ENCODE results near the gene MACROD1. TPM values are rescaled to one million over a fixed set of nuclear protein-coding genes. Genes with fewer than 3 reads are reported as not detected.

MACROD1 gene
- total RNA-seq, 4 donors from 2014 or later, result 29.2 to 64.6 (median 46.2) TPM

DNA sequence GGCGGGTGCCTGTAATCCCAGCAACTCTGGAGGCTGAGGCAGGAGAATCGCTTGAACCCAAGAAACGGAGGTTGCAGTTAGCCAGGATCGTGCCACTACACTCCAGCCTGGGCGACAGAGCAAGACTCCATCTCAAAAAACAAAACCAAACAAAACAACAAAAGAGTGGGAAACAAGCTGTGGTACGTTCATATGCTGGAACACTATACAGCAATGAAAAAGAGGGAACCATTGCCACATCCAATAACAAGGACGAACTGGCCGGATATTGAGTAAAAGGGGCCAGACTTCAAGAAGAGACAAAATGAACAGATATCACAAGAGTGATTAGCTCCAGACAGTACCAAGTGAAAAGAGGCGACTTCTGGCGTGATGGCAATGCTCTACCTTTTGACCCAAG is 4.9 kb downstream of the MACROD1 start:
- no peak overlapping the region for H3K27ac ChIP-seq
- H3K36me3 ChIP-seq, result no peaks in the 10 kb centered on the region
- DNase-seq (ENCODE audit: low spot score in 2 of 2), result no peak
- no peak overlapping the region for H3K4me3 ChIP-seq
- 98% methylated on average over 10 of the region's 10 CpGs for WGBS
- H3K9me3 ChIP-seq, result no peaks in the 10 kb centered on the region
- TF ChIP-seq POLR2AphosphoS5 (IDR thresholded peaks at IDR 0.05), result no peak
- TF ChIP-seq POLR2A (IDR thresholded peaks at IDR 0.05), result no peak
- no peak for TF ChIP-seq EP300 (IDR thresholded peaks at IDR 0.05)
- TF ChIP-seq, protein P1, sequence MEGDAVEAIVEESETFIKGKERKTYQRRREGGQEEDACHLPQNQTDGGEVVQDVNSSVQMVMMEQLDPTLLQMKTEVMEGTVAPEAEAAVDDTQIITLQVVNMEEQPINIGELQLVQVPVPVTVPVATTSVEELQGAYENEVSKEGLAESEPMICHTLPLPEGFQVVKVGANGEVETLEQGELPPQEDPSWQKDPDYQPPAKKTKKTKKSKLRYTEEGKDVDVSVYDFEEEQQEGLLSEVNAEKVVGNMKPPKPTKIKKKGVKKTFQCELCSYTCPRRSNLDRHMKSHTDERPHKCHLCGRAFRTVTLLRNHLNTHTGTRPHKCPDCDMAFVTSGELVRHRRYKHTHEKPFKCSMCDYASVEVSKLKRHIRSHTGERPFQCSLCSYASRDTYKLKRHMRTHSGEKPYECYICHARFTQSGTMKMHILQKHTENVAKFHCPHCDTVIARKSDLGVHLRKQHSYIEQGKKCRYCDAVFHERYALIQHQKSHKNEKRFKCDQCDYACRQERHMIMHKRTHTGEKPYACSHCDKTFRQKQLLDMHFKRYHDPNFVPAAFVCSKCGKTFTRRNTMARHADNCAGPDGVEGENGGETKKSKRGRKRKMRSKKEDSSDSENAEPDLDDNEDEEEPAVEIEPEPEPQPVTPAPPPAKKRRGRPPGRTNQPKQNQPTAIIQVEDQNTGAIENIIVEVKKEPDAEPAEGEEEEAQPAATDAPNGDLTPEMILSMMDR (IDR thresholded peaks at IDR 0.05), result no peak
- no peaks in the 10 kb centered on the region for H3K27me3 ChIP-seq
- H3K4me1 ChIP-seq, result peaks cover 17% of the 10 kb centered on the region

DNA sequence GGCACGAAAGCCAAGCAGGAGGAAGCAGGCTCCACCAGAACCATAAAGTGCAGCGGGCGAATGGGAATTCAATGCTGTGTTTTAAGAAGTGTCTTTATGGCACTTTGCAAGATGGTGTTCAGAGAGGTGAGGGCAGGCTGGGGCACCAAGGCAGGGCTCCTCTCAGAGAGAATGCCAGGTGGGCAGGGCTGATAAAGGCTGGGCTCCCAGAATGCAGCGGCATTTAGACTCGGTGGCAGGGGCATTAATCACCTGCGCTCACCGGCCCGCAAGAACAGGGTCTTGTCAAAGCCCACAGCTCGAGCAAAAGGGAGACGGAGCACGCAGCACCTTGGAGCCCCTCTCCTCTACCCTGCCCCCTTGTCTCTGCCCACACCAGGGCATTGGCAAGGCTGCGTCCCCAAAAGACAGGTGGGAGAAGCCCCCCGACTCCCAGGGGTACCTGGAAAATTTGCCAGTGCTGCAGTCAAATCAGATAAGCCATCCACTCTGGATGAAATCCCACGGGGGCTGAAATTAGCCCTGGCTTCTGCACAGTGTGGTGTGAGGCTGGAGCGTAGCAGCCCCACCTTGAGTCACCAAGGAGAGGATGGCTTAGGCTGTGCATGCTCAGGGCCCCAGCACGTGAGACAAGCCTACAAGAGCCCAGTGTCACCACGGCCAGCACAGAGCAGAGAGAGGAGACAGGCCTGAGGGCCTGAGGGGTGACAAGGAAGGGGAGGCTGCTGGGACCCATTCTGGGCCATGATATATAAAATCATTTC is 8.1 kb downstream of the MACROD1 start:
- TF ChIP-seq EP300 (IDR thresholded peaks at IDR 0.05) (no peak), POLR2A (IDR thresholded peaks at IDR 0.05) (no peak), POLR2AphosphoS5 (IDR thresholded peaks at IDR 0.05) (no peak)
- TF ChIP-seq, protein P1 (IDR thresholded peaks at IDR 0.05), result no peak
- Histone ChIP-seq H3K27me3 (no peaks in the 10 kb centered on the region), H3K27ac (no peak overlapping the region), H3K36me3 (no peaks in the 10 kb centered on the region), H3K4me1 (peaks cover 2% of the 10 kb centered on the region), H3K4me3 (no peak overlapping the region), H3K9me3 (no peaks in the 10 kb centered on the region)
- DNase-seq (ENCODE audit: low spot score in 2 of 2), result no peak
- 85% methylated on average over 11 of the region's 17 CpGs for WGBS

DNA sequence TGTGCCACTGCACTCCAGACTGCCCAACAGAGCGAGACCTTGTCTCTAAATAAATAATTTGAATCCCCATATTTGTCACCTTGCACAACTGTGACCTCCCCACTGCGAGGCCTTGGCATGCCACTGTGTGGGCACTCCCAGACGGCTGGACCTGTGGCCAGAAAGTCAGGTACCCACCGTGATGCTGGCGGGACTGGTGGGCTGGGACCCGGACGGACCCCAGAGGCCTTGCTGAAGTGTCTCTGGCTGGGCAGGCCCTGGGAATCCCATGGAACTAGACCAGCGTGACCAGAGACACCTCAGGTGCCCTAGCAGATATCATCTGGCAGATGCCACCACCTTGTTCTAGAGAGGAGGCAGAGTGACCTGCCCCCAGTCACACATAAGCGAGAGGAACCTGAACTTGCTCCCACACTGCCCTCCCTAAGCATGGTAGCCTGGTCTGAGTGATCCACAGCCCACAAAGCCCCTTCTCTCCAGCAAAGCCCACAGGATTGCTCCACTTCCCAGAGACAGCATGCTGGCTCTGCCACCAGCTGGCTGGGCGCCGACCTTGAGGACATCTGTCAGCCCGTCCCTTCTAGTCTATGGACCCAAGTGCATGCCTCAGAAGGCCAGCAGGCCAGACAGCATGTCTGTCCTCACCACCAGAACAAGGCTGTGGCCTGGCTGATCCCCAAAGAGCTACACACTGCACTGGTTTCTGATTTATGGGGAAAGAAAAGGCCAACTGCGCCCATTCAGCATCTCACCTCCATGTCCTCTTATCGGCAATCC is 9.5 kb downstream of the MACROD1 start:
- peaks cover 8% of the 10 kb centered on the region for H3K4me1 ChIP-seq
- no peak overlapping the region for H3K27ac ChIP-seq
- H3K27me3 ChIP-seq, result no peaks in the 10 kb centered on the region
- no peak overlapping the region for H3K4me3 ChIP-seq
- WGBS, result 94% methylated on average over 6 of the region's 14 CpGs
- H3K9me3 ChIP-seq, result no peaks in the 10 kb centered on the region
- no peaks in the 10 kb centered on the region for H3K36me3 ChIP-seq
- no peak for TF ChIP-seq POLR2A (IDR thresholded peaks at IDR 0.05)
- TF ChIP-seq EP300 (IDR thresholded peaks at IDR 0.05), result no peak
- TF ChIP-seq, protein P1 (IDR thresholded peaks at IDR 0.05), result no peak
- TF ChIP-seq POLR2AphosphoS5 (IDR thresholded peaks at IDR 0.05), result no peak
- no peak for DNase-seq (ENCODE audit: low spot score in 2 of 2)

GRCh38 chr11:64153812-64154211 is 12.1 kb downstream of the MACROD1 start:
- no peak overlapping the region for H3K4me3 ChIP-seq
- no peak for TF ChIP-seq POLR2A (IDR thresholded peaks at IDR 0.05)
- TF ChIP-seq POLR2AphosphoS5 (IDR thresholded peaks at IDR 0.05), result no peak
- TF ChIP-seq, protein P1 (IDR thresholded peaks at IDR 0.05), result no peak
- TF ChIP-seq EP300 (IDR thresholded peaks at IDR 0.05), result no peak
- H3K36me3 ChIP-seq, result no peaks in the 10 kb centered on the region
- H3K9me3 ChIP-seq, result no peaks in the 10 kb centered on the region
- no peaks in the 10 kb centered on the region for H3K27me3 ChIP-seq
- H3K4me1 ChIP-seq, result peaks cover 18% of the 10 kb centered on the region
- WGBS, result 55% methylated on average over 8 of the region's 8 CpGs
- DNase-seq (ENCODE audit: low spot score in 2 of 2), result no peak
- H3K27ac ChIP-seq, result no peak overlapping the region

Measured in suprapubic skin (tissue), 4 donors.